ENCODE data around the gene PYGO1.

GRCh38 chr15:55562601-55563000 is 25.5 kb downstream of the PYGO1 start:
- no peak for TF ChIP-seq EZH2 (IDR thresholded peaks at IDR 0.05)
- TF ChIP-seq POLR2AphosphoS5 (IDR thresholded peaks at IDR 0.05; ENCODE audit: borderline replicate concordance, low read depth, low read length) = no peak
